Rectal smooth muscle tissue (tissue), 1 donor: Measurements from ENCODE around the gene SLC36A3.
"Not testable (repeated sequence)": the region's sequence is repeated elsewhere in the genome, so short reads cannot be mapped to it uniquely, and the experiment has no call there.

Experiments used
- H3K27ac ChIP-seq: one replicate; pipeline ENCODE4 v1.7.0; 2013; ENCODE audit warnings: low read depth, low read length, inconsistent platforms
- H3K27me3 ChIP-seq: one replicate; pipeline ENCODE4 v1.7.0; 2013; ENCODE audit warnings: low read length; ENCODE audit not compliant: control insufficient read depth, insufficient read depth
- H3K36me3 ChIP-seq: one replicate; pipeline ENCODE4 v1.7.0; 2013; ENCODE audit warnings: low read length; ENCODE audit not compliant: control insufficient read depth, insufficient read depth
- H3K4me1 ChIP-seq: one replicate; pipeline ENCODE4 v1.7.0; 2013; ENCODE audit warnings: low read length; ENCODE audit not compliant: control insufficient read depth, insufficient read depth
- H3K4me3 ChIP-seq: one replicate; pipeline ENCODE4 v1.7.0; 2013; ENCODE audit warnings: low read length
- H3K9ac ChIP-seq: one replicate; pipeline ENCODE4 v1.7.0; 2013; ENCODE audit warnings: low read length

Gene SLC36A3

DNA sequence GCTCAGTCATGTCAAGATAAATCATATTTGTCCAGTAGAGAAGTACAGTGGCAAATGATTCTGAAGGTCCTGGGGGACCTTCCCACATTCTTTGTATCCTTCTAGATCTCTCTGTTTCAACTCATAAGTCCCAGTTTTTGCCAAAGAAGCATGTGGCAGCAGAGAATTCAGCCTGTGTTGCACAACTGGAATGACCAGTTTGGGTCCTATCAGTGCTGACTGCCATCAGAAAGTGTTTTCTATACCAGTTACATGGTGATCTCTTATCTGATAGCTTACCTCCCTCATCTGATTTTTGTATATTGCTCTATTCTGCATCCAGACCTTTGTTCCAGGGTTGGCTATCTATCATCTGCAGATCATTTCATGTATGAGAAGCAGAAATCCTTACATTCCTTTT is 28.9 kb downstream of the SLC36A3 start:
- H3K9ac ChIP-seq, result no peak overlapping the region
- no peaks in the 10 kb centered on the region for H3K4me1 ChIP-seq
- H3K27ac ChIP-seq, result no peak overlapping the region
- H3K36me3 ChIP-seq, result no peaks in the 10 kb centered on the region
- no peak overlapping the region for H3K4me3 ChIP-seq
- no peaks in the 10 kb centered on the region for H3K27me3 ChIP-seq

DNA sequence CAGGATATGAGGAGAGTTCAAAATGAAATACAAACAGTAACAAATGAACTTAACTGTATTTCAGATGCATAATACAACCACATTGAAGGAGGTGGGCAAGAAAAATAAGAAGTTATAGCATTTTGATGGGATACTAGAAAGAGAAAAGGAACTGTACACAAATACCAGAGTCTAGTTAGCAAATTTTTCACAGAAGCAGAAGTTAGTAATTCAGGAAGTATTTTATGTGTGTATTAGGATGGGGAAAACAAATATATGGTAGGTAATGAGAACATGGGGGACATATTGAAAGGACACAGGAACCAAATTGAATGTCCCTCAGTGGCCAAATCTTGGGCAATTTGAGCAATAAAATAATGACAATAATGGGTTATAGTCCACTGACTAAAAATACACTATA is 32.2 kb downstream of the SLC36A3 start:
- Histone ChIP-seq H3K4me1 (no peaks in the 10 kb centered on the region), H3K36me3 (peaks cover 10% of the 10 kb centered on the region), H3K9ac (no peak overlapping the region), H3K4me3 (no peak overlapping the region), H3K27ac (no peak overlapping the region), H3K27me3 (no peaks in the 10 kb centered on the region)

DNA sequence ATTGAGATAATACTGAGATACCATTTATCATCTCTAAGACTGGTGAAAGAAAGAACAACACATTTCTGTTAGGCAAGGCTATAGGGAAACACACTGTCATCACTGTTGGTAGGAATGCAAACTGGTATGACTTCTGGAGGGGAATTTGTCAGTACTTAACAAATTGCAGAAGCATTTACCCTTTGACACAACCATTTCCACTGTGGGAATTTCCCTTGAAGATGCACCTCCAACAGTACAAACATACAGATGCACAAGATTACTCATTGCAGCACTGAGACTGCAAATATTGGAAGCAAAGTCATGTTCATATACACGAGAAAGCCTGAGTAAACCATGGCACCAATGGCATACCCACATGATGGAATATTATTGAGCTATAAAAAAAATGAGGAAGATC is 33.0 kb downstream of the SLC36A3 start:
- Histone ChIP-seq H3K27ac (no peak overlapping the region), H3K27me3 (no peaks in the 10 kb centered on the region), H3K36me3 (peaks cover 10% of the 10 kb centered on the region), H3K9ac (no peak overlapping the region), H3K4me1 (no peaks in the 10 kb centered on the region), H3K4me3 (no peak overlapping the region)

DNA sequence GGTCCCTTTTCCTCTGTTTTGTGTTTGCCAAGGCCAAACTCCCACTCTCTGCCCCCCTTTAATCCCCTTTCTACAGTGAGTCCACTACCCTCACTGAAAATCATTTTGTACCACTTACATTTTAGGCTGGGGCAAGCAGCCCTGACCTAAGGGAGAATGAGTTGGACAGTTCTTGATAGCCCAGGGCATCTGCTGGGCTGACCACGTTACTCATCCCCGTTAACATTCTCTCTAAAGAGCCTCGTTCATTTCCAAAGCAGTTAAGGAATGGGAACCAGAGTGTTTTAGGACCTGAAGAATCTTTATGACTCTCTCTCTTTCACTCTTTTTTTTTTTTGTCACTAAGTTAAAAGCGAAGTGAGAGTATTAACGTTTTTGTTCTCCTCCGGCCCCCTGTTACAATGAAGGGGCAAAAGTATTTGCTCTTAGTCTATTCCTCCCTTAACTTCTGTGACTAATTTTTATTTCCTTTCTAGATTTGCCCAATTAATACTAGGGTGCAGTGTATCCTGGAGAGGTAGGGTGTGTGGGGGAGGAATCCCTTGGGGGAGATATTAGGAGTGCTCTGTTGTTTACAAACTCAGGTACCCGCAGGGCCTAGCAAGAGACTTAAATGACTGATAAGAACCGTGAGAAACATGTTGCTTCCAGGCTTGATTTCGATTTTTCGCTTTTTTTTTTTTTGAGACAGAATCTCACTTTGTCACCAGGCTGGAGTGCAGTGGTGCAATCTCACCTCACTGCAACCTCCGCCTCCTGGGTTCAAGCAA is 35.9 kb downstream of the SLC36A3 start:
- Histone ChIP-seq H3K4me1 (no peaks in the 10 kb centered on the region), H3K27me3 (no peaks in the 10 kb centered on the region), H3K27ac (no peak overlapping the region), H3K36me3 (peaks cover 12% of the 10 kb centered on the region), H3K9ac (no peak overlapping the region), H3K4me3 (no peak overlapping the region)

DNA sequence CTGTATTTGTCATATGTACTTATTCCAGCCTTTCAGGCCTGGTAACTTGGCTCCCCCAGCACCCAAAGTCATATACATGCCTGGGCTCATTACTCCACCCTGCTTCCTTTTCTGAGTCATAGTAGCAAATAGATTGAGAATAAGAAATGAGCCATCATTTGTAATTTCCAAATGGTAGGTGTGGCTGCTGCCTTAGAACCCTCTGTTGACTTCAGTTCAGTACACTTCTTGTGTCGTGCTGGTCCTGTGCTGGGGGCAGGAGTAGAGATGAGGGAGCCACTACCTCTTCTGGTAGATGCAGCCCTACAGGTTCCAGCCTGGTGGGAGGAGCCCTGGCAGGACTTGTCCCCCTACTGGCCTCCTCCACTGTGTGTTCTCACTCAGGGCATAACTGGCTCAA is 39.5 kb downstream of the SLC36A3 start:
- Histone ChIP-seq H3K27ac (no peak overlapping the region), H3K27me3 (no peaks in the 10 kb centered on the region), H3K9ac (no peak overlapping the region), H3K4me1 (no peaks in the 10 kb centered on the region), H3K4me3 (no peak overlapping the region), H3K36me3 (peaks cover 12% of the 10 kb centered on the region)

DNA sequence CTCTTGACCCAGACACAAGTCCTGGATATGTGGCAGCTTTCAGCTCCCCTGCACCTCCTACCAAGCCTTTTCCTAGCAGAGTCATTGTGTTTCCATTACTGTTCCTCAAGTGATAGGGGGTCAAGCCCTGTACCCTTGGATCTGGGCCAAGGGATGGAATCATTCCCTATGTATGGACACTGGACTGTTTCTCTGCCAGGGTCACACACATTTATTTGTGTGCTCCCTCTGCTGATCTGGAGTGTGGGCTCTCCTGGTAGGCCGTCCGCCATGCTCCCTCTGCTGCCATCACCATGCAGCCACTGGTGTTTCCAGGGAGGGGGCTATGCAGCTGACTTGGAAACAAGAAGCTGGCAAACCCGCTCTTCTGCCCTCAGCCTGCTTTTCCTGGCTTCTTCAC is 41.0 kb downstream of the SLC36A3 start:
- peaks cover 12% of the 10 kb centered on the region for H3K36me3 ChIP-seq
- H3K27me3 ChIP-seq, result no peaks in the 10 kb centered on the region

DNA sequence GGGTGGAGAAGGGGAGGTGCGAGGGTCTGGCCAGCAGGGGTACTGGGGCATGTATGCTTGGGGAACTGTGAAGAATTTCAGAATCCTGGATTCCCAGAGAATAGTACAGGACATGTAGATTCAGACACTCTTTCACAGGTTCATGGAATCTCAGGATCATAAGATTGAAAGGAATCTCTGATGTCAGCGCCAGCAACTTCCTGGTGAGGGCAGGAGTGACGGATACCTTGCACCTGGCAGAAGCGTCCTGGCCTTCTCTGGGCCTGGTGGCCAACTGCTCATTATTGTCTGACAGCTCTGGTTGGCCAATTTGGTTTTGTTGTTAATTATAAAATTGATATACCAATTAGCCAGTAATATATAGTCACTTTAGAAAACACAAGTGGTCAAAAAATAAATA is 43.6 kb downstream of the SLC36A3 start:
- Histone ChIP-seq H3K27me3 (no peaks in the 10 kb centered on the region), H3K4me3 (no peak overlapping the region), H3K9ac (no peak overlapping the region), H3K4me1 (no peaks in the 10 kb centered on the region), H3K36me3 (peaks cover 2% of the 10 kb centered on the region), H3K27ac (no peak overlapping the region)

More for the DNA sequence above, 41.0 kb downstream of the SLC36A3 start:
- no peaks in the 10 kb centered on the region for H3K4me1 ChIP-seq
- no peak overlapping the region for H3K27ac ChIP-seq
- no peak overlapping the region for H3K4me3 ChIP-seq
- no peak overlapping the region for H3K9ac ChIP-seq

DNA sequence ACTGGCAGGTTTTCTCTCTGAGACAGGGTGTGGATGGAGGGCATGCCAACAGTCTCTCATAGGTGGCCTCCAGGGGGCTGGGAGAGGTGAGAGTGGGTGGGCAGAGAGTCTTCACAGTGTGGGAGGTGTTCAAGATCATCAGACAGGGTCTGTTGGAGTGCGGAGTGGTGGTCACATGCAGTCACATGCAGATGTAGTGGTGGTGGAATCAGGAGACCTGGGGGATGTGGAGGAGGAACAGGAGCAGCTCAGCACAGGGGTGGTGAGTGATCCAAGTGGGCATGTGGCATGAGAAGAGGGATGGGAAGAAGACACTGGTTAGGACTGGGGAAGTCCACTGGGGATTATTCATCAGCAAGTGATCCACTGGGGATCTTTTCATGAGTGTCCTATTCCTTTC is 44.8 kb downstream of the SLC36A3 start:
- peaks cover 2% of the 10 kb centered on the region for H3K36me3 ChIP-seq
- no peaks in the 10 kb centered on the region for H3K27me3 ChIP-seq
- no peak overlapping the region for H3K27ac ChIP-seq
- no peak overlapping the region for H3K4me3 ChIP-seq
- H3K4me1 ChIP-seq, result peaks cover 6% of the 10 kb centered on the region
- no peak overlapping the region for H3K9ac ChIP-seq

DNA sequence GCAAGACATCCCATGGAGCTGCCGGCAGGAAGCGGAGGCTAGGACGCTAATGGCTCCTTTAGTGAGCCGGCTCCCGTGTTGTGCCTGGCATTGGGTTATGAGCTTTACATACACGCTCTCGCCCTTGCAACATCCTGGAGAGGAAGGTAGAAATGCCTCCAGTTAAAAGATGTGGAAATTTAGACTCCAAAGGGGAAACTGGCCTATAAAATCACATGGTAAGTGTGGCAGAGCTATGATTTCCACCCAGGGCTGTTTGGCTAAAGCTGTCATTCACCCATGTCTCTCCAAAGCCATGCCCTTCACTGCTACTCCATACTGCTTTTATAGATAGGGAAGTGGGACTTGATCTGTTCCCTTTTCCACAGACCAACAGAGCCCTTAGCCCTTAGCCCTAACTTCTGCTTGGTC is 45.4 kb downstream of the SLC36A3 start:
- H3K36me3 ChIP-seq, result no peaks in the 10 kb centered on the region
- no peaks in the 10 kb centered on the region for H3K27me3 ChIP-seq
- no peak overlapping the region for H3K9ac ChIP-seq
- H3K27ac ChIP-seq, result no peak overlapping the region
- H3K4me3 ChIP-seq, result no peak overlapping the region
- H3K4me1 ChIP-seq, result peaks cover 9% of the 10 kb centered on the region

DNA sequence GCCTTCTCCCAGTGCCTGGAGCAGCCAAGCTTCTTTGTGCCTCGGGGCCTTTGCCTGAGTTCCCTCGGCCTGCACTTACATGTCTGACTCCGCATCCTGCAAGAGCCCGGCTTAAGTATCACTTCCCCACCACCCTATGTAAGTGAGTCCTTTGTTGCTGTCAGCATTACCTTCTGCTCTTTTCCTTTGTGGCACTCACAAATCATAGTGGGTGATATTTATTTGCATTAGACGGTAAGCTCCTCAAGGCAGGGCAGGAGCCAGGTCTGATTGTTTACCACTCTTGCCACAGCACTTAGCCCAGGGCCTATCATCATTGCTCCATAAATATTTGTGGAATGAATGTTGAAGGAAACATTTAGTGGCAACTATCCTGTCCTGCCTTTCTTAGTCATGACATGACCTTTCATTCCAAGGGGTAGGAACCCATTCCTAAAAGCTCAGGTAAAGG is 45.8 kb downstream of the SLC36A3 start:
- Histone ChIP-seq H3K27me3 (no peaks in the 10 kb centered on the region), H3K27ac (no peak overlapping the region), H3K9ac (no peak overlapping the region), H3K36me3 (no peaks in the 10 kb centered on the region), H3K4me3 (no peak overlapping the region), H3K4me1 (peaks cover 9% of the 10 kb centered on the region)

DNA sequence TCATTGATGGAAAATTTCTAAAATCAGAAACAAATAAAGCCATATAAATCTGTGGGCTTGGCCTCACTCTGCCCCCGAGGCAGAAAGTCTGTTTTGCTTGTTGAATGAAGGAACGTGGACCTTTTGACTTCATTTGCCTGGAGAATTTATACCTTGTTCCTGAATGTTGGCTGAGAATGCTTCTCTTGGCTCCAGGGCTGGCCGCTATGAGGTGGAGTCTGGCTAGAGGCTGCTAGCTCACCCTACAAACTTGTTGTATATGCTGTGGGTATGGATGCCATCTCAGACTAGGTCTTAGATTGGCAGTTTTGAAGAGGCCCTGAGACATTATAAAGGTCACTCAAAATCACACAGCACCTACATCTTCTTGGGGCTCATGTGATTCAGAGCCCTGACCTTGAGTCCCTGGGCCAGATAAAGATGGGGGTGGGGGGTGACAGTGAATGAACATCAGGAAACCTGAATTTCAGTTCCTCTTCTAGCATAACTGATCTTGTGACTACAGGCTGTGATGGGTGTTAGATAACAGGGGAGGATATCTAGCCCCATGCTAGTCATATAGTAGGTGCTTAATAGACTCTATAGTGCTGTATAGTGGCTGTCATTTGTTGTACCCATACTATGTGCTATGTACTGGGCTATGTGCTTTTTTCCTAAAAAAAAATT is 47.8 kb downstream of the SLC36A3 start:
- H3K27ac ChIP-seq, result no peak overlapping the region
- H3K36me3 ChIP-seq, result no peaks in the 10 kb centered on the region
- H3K9ac ChIP-seq, result no peak overlapping the region
- no peak overlapping the region for H3K4me3 ChIP-seq
- peaks cover 9% of the 10 kb centered on the region for H3K4me1 ChIP-seq
- no peaks in the 10 kb centered on the region for H3K27me3 ChIP-seq

DNA sequence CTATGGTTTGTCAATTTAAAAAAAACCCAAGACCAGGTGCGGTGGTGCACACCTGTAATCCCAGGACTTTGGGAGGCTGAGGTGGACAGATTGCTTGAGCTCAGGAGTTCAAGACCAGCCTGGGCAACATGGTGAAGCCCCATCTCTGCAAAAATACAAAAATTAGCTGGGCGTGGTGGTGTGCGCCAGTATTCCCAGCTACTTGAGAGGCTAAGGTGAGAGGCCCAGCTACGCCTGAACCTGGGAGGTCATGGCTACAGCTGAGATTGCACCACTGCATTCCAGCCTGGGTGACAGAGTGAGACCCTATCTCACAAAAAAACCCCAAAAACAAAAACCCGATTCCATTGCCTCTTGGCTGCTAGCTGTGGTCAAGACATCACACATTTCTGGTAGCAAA is 48.6 kb downstream of the SLC36A3 start:
- not testable (repeated sequence) for H3K9ac ChIP-seq, H3K4me3 ChIP-seq, H3K4me1 ChIP-seq, H3K27me3 ChIP-seq, H3K27ac ChIP-seq, H3K36me3 ChIP-seq

DNA sequence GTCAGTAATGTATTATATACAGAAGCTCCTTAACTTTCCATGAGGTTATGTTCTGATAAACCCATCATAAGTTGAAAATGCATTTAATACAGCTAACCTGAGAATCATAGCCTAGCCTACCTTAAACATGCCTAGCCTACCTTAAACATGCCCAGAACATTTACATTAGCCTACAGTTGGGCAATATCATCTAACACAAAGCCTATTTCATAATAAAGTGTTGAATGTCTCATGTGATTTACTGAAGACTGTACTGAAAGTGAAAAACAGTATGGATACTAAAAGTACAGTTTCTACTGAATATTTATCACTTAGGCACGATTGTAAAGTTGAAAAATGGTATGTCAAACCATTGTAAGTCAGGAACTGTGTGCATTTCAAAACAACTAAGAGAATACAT is 49.0 kb downstream of the SLC36A3 start:
- Histone ChIP-seq H3K4me3 (no peak overlapping the region), H3K27me3 (no peaks in the 10 kb centered on the region), H3K36me3 (no peaks in the 10 kb centered on the region), H3K4me1 (peaks cover 9% of the 10 kb centered on the region), H3K27ac (no peak overlapping the region), H3K9ac (no peak overlapping the region)
